HepG2 (cell line): ENCODE measurements around the gene STAP1. TPM values are rescaled to one million over a fixed set of nuclear protein-coding genes. Genes with fewer than 3 reads are reported as not detected.
A peak's percentile ranks its signal among the peaks of the same experiment; 100 is the strongest.

Experiments used
- HHEX ChIP-seq: IDR thresholded peaks from 2 replicates; pipeline ENCODE4 v1.6.1; 2016; ENCODE audit warnings: control low read depth
- NFIC ChIP-seq: IDR thresholded peaks from 2 replicates; pipeline ENCODE4 v1.6.1; 2012; ENCODE audit warnings: mild to moderate bottlenecking, low read length, inconsistent platforms
- NFRKB ChIP-seq: fragments of 450-650 bp; IDR thresholded peaks from 2 replicates; pipeline ENCODE4 v1.6.1; 2017
- NR3C1 ChIP-seq: sonication (generic); formaldehyde crosslinking; IDR thresholded peaks from 2 replicates; pipeline ENCODE4 v1.4.0; 2020; ENCODE audit warnings: missing genetic modification reagents
- RFXAP ChIP-seq: sonication (generic); formaldehyde crosslinking; IDR thresholded peaks from 2 replicates; pipeline ENCODE4 v1.4.0; 2020; ENCODE audit warnings: missing genetic modification reagents, borderline replicate concordance
- TBL1XR1 ChIP-seq: fragments of 150-350 bp; IDR thresholded peaks from 2 replicates; pipeline ENCODE4 v1.6.1; 2014; ENCODE audit warnings: borderline replicate concordance, low read length; ENCODE audit not compliant: partially characterized antibody
- ZBTB44 ChIP-seq: sonication (generic); formaldehyde crosslinking; IDR thresholded peaks from 2 replicates; pipeline ENCODE4 v1.4.0; 2020; ENCODE audit warnings: missing genetic modification reagents
- ZFP82 ChIP-seq: sonication (generic); formaldehyde crosslinking; IDR thresholded peaks from 2 replicates; pipeline ENCODE4 v1.5.1; 2020; ENCODE audit warnings: mild to moderate bottlenecking, missing genetic modification reagents, borderline replicate concordance
- ZNF253 ChIP-seq: sonication (generic); formaldehyde crosslinking; IDR thresholded peaks from 2 replicates; pipeline ENCODE4 v1.8.0; 2022; ENCODE audit warnings: mild to moderate bottlenecking, missing genetic modification reagents, borderline replicate concordance
- ZNF274 ChIP-seq: sonication (generic); formaldehyde crosslinking; IDR thresholded peaks from 2 replicates; pipeline ENCODE4 v1.5.1; 2020; ENCODE audit warnings: mild to moderate bottlenecking, missing genetic modification reagents
- ZNF431 ChIP-seq: sonication (generic); formaldehyde crosslinking; IDR thresholded peaks from 2 replicates; pipeline ENCODE4 v1.9.0; 2022; ENCODE audit warnings: missing genetic modification reagents, low read depth, mild to moderate bottlenecking, borderline replicate concordance
- ZNF781 ChIP-seq: sonication (generic); formaldehyde crosslinking; IDR thresholded peaks from 2 replicates; pipeline ENCODE4 v1.5.1; 2020; ENCODE audit warnings: borderline replicate concordance, mild to moderate bottlenecking, missing genetic modification reagents; ENCODE audit errors: not compliant biosample characterization
- ZNF816 ChIP-seq: sonication (generic); formaldehyde crosslinking; IDR thresholded peaks from 2 replicates; pipeline ENCODE4 v1.8.0; 2022; ENCODE audit warnings: missing genetic modification reagents, mild to moderate bottlenecking, borderline replicate concordance
- polyA plus RNA-seq, 8 experiments: library from polyadenylated mRNA; depleted of rRNA in 3 of 8; stranded (reverse) in 7 of 8; unstranded in 1 of 8; fragments of >200 nt; fragmentation: Illumina TruSeq in 4 of 8; extraction: Trizol in 4 of 8; gene quantifications; 2 replicates each; pipeline versions ENCODE4 v1.2.1 to v1.2.3, GENCODE V29; 2011 to 2016; ENCODE audit warnings: low read depth in 4 of 8, missing spikeins in 1 of 8, mixed read lengths in 1 of 8; ENCODE audit not compliant: insufficient read depth in 1 of 8
- total RNA-seq, 5 experiments: library from RNA; depleted of rRNA; stranded (reverse); fragments of >200 nt; fragmentation: Illumina TruSeq; extraction: Trizol; gene quantifications; 2 replicates each; pipeline ENCODE4 v1.2.3, GENCODE V29; 2016; ENCODE audit warnings: low read depth in 1 of 5
- TF ChIP-seq, protein P1 (sequence below): sonication (generic); formaldehyde crosslinking; conservative IDR thresholded peaks from 2 replicates; pipeline ENCODE4 v1.4.0; 2020; ENCODE audit warnings: missing genetic modification reagents
- TF ChIP-seq, protein P2 (sequence below): sonication (generic); formaldehyde crosslinking; IDR thresholded peaks from 2 replicates; pipeline ENCODE4 v1.4.0; 2020; ENCODE audit warnings: mild to moderate bottlenecking, missing genetic modification reagents
- TF ChIP-seq, protein P3 (sequence below): sonication (generic); formaldehyde crosslinking; IDR thresholded peaks from 2 replicates; pipeline ENCODE4 v1.4.0; 2020; ENCODE audit warnings: missing genetic modification reagents, borderline replicate concordance

STAP1 gene
- total and polyA plus RNA-seq, 2 of the 13 experiments (the other 11 are each of a cell fraction or from before 2014, with no cell fraction given), result not detected

DNA sequence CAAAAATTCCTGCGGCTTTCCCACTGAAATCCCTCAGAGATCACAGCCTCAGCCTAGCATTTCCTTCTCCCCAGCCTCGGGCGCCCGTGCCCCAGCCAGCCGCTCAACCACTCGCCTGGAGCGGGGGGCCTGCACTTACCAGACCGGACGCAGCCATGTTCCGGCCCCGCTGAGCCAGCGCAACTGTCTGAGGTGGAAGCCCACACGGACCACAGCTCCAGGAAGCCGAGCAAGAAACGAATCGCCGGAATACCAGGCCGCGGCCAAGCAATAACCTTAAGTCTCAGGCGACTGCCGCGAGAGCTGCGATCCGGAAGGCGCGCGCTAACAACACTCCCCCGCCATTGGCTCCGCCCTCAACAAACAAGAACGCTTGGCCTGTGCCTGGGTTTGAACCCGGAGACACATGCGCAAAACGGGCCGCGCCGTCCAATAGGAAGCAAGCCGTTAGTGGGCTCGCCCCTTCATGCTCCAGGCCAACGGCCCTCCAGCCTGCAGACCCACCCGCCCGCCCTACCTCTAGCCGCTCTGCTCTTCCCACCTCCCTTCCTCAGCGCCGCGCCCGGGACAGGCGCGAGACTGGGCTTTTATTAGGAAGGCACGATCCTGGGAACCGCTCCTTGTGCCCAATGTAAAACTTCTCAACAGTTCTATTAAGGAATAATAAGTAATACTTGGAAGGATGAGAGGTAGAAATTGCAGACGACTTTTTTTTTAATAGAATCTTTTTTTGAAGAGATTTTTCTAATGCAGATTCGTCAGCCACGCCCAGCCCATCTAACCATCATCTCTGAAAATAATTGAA, 13.1 kb upstream of the STAP1 start, which contains the start of gene CENPC (continued):
- peak; percentile 55 for TF ChIP-seq ZNF781 (CRISPR knock-in tag)
- no peak for TF ChIP-seq NFRKB
- TF ChIP-seq ZNF253 (CRISPR knock-in tag), result no peak
- no peak for TF ChIP-seq HHEX (CRISPR knock-in tag)
- no peak for TF ChIP-seq NFIC
- TF ChIP-seq ZNF274 (CRISPR knock-in tag), result peak; percentile 66; the same call in 1 of the 2 replicates
- no peak for TF ChIP-seq ZBTB44 (CRISPR knock-in tag)
- no peak for TF ChIP-seq TBL1XR1
- TF ChIP-seq ZNF816 (CRISPR knock-in tag), result no peak; the same call in 1 of the 2 replicates
- peak; percentile 75; the same call in 1 of the 2 replicates for TF ChIP-seq ZNF431 (CRISPR knock-in tag)
- no peak for TF ChIP-seq ZFP82
- TF ChIP-seq RFXAP, result no peak; the same call in 1 of the 2 replicates
- TF ChIP-seq, protein P1, sequence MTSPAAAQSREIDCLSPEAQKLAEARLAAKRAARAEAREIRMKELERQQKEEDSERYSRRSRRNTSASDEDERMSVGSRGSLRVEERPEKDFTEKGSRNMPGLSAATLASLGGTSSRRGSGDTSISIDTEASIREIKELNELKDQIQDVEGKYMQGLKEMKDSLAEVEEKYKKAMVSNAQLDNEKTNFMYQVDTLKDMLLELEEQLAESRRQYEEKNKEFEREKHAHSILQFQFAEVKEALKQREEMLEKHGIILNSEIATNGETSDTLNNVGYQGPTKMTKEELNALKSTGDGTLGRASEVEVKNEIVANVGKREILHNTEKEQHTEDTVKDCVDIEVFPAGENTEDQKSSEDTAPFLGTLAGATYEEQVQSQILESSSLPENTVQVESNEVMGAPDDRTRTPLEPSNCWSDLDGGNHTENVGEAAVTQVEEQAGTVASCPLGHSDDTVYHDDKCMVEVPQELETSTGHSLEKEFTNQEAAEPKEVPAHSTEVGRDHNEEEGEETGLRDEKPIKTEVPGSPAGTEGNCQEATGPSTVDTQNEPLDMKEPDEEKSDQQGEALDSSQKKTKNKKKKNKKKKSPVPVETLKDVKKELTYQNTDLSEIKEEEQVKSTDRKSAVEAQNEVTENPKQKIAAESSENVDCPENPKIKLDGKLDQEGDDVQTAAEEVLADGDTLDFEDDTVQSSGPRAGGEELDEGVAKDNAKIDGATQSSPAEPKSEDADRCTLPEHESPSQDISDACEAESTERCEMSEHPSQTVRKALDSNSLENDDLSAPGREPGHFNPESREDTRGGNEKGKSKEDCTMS (CRISPR knock-in tag), result no peak
- TF ChIP-seq NR3C1, result 0 out of 2 replicates have a peak, but pooled peaks have one; percentile 23
- TF ChIP-seq, protein P2, sequence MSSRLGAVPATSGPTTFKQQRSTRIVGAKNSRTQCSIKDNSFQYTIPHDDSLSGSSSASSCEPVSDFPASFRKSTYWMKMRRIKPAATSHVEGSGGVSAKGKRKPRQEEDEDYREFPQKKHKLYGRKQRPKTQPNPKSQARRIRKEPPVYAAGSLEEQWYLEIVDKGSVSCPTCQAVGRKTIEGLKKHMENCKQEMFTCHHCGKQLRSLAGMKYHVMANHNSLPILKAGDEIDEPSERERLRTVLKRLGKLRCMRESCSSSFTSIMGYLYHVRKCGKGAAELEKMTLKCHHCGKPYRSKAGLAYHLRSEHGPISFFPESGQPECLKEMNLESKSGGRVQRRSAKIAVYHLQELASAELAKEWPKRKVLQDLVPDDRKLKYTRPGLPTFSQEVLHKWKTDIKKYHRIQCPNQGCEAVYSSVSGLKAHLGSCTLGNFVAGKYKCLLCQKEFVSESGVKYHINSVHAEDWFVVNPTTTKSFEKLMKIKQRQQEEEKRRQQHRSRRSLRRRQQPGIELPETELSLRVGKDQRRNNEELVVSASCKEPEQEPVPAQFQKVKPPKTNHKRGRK (CRISPR knock-in tag), result no peak
- TF ChIP-seq, protein P3, sequence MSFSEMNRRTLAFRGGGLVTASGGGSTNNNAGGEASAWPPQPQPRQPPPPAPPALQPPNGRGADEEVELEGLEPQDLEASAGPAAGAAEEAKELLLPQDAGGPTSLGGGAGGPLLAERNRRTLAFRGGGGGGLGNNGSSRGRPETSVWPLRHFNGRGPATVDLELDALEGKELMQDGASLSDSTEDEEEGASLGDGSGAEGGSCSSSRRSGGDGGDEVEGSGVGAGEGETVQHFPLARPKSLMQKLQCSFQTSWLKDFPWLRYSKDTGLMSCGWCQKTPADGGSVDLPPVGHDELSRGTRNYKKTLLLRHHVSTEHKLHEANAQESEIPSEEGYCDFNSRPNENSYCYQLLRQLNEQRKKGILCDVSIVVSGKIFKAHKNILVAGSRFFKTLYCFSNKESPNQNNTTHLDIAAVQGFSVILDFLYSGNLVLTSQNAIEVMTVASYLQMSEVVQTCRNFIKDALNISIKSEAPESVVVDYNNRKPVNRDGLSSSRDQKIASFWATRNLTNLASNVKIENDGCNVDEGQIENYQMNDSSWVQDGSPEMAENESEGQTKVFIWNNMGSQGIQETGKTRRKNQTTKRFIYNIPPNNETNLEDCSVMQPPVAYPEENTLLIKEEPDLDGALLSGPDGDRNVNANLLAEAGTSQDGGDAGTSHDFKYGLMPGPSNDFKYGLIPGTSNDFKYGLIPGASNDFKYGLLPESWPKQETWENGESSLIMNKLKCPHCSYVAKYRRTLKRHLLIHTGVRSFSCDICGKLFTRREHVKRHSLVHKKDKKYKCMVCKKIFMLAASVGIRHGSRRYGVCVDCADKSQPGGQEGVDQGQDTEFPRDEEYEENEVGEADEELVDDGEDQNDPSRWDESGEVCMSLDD (CRISPR knock-in tag), result 0 out of 2 replicates have a peak, but pooled peaks have one; percentile 42
